PFSK-1 (cell line): ENCODE data around the gene MVP. TPM values are rescaled to one million over a fixed set of nuclear protein-coding genes. Genes with fewer than 3 reads are reported as not detected.

ENCODE experiments used
- FOXP2 ChIP-seq: optimal IDR thresholded peaks from 2 replicates; pipeline ENCODE3; 2011; ENCODE audit warnings: borderline replicate concordance, control low read depth, inconsistent platforms; ENCODE audit not compliant: insufficient read depth; ENCODE audit errors: extremely low read length, extremely low read depth
- POLR2AphosphoS5 ChIP-seq: IDR thresholded peaks from 2 replicates; pipeline ENCODE4 v1.6.1; 2012; ENCODE audit warnings: low read depth, mild to moderate bottlenecking, control low read depth, low read length, moderate library complexity
- SIN3A ChIP-seq: IDR thresholded peaks from 2 replicates; pipeline ENCODE4 v1.6.1; 2012; ENCODE audit warnings: mild to moderate bottlenecking, low read length, moderate library complexity, borderline replicate concordance; ENCODE audit not compliant: insufficient read depth
- TAF1 ChIP-seq: IDR thresholded peaks from 2 replicates; pipeline ENCODE4 v1.6.1; 2012; ENCODE audit warnings: low read length, control low read depth, borderline replicate concordance; ENCODE audit not compliant: insufficient read depth
- polyA plus RNA-seq: library from polyadenylated mRNA; unstranded; fragments of >200 nt; gene quantifications from one replicate; pipeline ENCODE4 v1.2.1, GENCODE V29; 2012; ENCODE audit warnings: low read depth, missing spikeins; ENCODE audit not compliant: insufficient read length
- TF ChIP-seq, protein P1 (sequence below), 2 experiments: IDR thresholded peaks; 2 replicates each; pipeline versions ENCODE4 v1.6.1 to v1.8.0; 2011 to 2012; ENCODE audit warnings: low read depth in 2 of 2, low read length in 2 of 2, control low read depth in 1 of 2, inconsistent platforms in 1 of 2, mild to moderate bottlenecking in 1 of 2, moderate library complexity in 1 of 2; ENCODE audit not compliant: insufficient read depth in 1 of 2

Gene MVP
- polyA plus RNA-seq = 27.5 TPM

DNA sequence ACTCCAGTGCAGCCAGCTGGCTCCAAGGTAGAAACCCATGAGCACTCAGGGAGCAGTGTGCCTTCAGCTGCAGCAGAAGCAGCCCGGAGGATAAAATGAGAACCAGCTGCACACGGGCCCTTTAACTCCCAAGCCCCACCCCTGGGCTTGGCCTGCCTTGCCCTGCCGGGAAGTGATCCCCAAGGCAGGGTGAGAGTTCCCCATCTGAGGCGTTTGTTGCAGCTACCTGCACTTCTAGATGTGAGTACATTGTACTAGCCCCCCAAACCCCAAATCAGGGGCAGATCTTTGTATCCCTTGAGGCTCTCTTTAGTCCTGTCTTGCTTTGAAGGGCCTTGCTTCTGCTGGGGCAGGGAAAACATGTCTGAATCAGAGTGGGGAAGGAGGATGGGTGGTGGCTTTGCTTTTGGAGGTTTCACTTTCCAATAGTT lies at the start of gene MVP:
Gene MVP, plus strand, starts transcription at position 192 of the 431 bp plus-strand sequence. CDS start 10,088 bp downstream, outside the sequence.
- TF ChIP-seq, protein P1, sequence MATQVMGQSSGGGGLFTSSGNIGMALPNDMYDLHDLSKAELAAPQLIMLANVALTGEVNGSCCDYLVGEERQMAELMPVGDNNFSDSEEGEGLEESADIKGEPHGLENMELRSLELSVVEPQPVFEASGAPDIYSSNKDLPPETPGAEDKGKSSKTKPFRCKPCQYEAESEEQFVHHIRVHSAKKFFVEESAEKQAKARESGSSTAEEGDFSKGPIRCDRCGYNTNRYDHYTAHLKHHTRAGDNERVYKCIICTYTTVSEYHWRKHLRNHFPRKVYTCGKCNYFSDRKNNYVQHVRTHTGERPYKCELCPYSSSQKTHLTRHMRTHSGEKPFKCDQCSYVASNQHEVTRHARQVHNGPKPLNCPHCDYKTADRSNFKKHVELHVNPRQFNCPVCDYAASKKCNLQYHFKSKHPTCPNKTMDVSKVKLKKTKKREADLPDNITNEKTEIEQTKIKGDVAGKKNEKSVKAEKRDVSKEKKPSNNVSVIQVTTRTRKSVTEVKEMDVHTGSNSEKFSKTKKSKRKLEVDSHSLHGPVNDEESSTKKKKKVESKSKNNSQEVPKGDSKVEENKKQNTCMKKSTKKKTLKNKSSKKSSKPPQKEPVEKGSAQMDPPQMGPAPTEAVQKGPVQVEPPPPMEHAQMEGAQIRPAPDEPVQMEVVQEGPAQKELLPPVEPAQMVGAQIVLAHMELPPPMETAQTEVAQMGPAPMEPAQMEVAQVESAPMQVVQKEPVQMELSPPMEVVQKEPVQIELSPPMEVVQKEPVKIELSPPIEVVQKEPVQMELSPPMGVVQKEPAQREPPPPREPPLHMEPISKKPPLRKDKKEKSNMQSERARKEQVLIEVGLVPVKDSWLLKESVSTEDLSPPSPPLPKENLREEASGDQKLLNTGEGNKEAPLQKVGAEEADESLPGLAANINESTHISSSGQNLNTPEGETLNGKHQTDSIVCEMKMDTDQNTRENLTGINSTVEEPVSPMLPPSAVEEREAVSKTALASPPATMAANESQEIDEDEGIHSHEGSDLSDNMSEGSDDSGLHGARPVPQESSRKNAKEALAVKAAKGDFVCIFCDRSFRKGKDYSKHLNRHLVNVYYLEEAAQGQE (IDR thresholded peaks at IDR 0.05; ENCODE audit: insufficient read depth in 1 of 2, low read depth in 2 of 2, low read length in 2 of 2) = no peak
- TF ChIP-seq FOXP2 (no peak), TAF1 (0 out of 2 replicates have a peak, but pooled peaks have one; percentile 22), POLR2AphosphoS5 (peak; percentile 69), SIN3A (peak; percentile 95; the same call in 1 of the 2 replicates)

DNA sequence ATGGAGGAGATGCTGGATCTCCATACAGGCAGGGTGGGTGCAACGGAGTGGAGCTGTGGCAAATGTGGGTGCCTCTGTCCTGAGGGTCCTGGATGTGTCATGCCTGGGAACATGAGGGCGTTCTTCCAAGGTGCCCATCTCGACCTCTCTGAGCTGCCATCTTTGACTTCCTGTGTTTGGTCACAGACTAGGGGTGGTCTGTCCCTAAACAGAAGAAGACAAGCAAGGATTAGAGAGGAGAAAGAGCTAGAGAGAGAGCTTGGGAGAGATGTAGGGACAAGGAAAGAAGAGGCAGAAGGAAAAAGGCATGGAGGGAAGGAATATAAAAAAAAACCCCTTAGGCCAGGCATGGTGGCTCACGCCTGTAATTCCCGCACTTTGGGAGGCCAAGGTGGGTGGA lies 45.5 kb upstream of the MVP start:
- TF ChIP-seq FOXP2 (no peak), POLR2AphosphoS5 (no peak), SIN3A (no peak), TAF1 (no peak)
- TF ChIP-seq, protein P1 (IDR thresholded peaks at IDR 0.05; ENCODE audit: insufficient read depth in 1 of 2, low read depth in 2 of 2, low read length in 2 of 2) = no peak

DNA sequence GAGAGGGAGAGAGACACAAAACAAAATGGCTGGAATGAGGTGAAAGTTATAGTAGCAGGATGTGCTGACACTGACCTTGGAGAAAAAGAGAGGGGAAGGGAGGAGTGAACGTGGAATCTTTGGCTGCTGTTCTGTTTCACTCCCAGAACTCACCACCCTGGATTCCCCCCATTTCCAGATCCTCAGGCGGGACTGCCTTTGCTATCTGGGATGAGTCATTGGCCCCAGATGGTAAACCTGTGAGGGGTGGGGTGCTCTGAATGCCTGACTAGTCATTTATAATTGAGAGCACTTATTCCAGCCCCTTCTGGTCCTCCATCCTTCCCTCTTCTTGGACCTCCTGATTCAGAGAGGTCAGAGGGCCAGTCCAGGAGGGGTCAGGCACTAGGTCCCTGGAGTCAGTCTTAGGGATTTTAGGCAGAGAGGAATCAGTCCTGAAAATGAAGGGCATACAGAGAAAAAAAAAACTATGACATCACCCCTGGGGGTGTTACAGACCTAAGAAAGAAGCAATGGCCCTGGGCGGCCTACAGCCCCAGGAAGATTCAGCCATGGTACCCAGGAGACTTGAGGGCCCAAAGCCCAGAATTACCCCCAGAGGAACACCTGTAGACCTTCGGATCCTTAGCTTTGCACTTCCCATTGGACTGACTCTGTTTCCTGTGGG lies 44.4 kb upstream of the MVP start:
- no peak for TF ChIP-seq SIN3A
- no peak for TF ChIP-seq TAF1
- TF ChIP-seq, protein P1 (IDR thresholded peaks at IDR 0.05; ENCODE audit: insufficient read depth in 1 of 2, low read depth in 2 of 2, low read length in 2 of 2) = no peak
- no peak for TF ChIP-seq FOXP2
- no peak for TF ChIP-seq POLR2AphosphoS5

DNA sequence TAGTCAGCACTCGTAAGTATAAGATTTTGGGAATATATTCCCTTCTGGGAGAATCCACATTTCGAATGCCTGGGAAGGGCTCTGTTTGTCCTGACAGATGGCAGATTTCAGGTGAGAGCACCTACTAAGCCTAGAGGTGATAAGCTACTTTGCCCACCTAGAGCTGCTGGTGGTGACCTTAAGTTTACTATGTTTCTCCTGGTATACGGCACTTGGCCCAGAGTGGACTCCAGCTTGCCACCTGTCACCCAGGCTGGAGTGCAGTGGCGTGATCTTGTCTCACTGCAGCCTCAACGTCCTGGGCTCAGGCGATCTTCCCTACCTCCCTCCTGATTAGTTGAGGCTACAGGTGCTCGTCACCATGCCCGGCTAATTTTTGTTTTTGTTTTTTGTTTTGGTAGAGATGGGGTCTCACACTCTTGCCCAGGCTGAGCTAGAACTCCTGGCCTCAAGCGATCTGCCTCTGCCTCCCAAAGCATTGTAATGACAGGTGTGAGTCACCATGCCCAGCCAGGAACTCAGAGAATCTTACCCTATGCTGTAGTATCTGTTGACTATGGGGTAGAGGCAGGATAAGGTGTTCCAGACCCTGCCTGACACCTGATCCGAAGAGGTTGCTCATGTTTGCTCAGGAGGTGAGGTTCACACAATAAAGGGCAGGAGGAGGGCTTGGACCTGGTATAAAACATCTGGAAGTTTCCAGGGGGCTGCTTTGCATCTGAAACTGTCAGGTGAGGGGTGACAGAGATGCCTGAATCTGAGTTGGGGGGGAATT lies 42.5 kb upstream of the MVP start, which contains the start of gene ZG16:
Gene ZG16, plus strand, starts transcription at position 681 of the 775 bp plus-strand sequence. CDS start 1,011 bp downstream, outside the sequence.
- no peak for TF ChIP-seq TAF1
- TF ChIP-seq SIN3A = no peak

DNA sequence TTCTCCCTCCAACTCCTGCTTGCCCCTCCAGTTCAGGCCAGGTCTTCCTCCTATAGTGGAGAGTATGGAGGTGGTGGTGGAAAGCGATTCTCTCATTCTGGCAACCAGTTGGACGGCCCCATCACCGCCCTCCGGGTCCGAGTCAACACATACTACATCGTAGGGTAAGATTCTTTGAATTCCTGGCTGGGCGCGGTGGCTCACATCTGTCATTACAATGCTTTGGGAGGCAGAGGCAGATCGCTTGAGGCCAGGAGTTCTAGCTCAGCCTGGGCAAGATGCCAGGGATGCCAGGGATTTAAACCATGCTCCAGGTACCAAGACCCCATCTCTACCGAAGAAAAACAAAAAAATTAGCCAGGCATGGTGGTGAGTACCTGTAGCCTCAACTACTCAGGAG lies 40.8 kb upstream of the MVP start:
- no peak for TF ChIP-seq FOXP2
- no peak for TF ChIP-seq POLR2AphosphoS5
- TF ChIP-seq TAF1 = no peak
- TF ChIP-seq SIN3A = no peak
- TF ChIP-seq, protein P1 (IDR thresholded peaks at IDR 0.05; ENCODE audit: insufficient read depth in 1 of 2, low read depth in 2 of 2, low read length in 2 of 2) = no peak
